Effector memory CD4-positive, alpha-beta T cell (primary cell): Measurements from ENCODE around the gene ERBB4.

Experiments used
- DNase-seq, 3 donors: peaks; one replicate each; pipeline ENCODE4 v3.0.0-alpha.2; 2020
- H3K27ac ChIP-seq: 2 replicates; pipeline ENCODE4 v1.7.0; 2013; ENCODE audit warnings: mild to moderate bottlenecking, low read length, moderate library complexity; ENCODE audit not compliant: insufficient read depth, poor library complexity, severe bottlenecking
- H3K27me3 ChIP-seq: replicated peaks from 2 replicates; pipeline ENCODE4 v1.7.0; 2013; ENCODE audit warnings: mild to moderate bottlenecking, low read length; ENCODE audit not compliant: insufficient read depth, control insufficient read depth, poor library complexity, severe bottlenecking
- H3K36me3 ChIP-seq: 2 replicates; pipeline ENCODE4 v1.7.0; 2013; ENCODE audit warnings: mild to moderate bottlenecking, low read length, moderate library complexity; ENCODE audit not compliant: control insufficient read depth, insufficient read depth
- H3K4me1 ChIP-seq: 2 replicates; pipeline ENCODE4 v1.7.0; 2013; ENCODE audit warnings: low read length, mild to moderate bottlenecking; ENCODE audit not compliant: control insufficient read depth, insufficient read depth, poor library complexity, severe bottlenecking
- H3K4me3 ChIP-seq: 2 replicates; pipeline ENCODE4 v1.7.0; 2013; ENCODE audit warnings: low read length, low read depth, mild to moderate bottlenecking; ENCODE audit not compliant: insufficient read depth, poor library complexity, severe bottlenecking
- H3K9me3 ChIP-seq: 2 replicates; pipeline ENCODE4 v1.7.0; 2013; ENCODE audit warnings: mild to moderate bottlenecking, low read length, moderate library complexity; ENCODE audit not compliant: control insufficient read depth

ERBB4 gene

GRCh38 chr2:211957799-211958198 is 580.8 kb downstream of the ERBB4 start:
- H3K27ac ChIP-seq: no peak overlapping the region
- no peaks in the 10 kb centered on the region for H3K4me1 ChIP-seq
- no peaks in the 10 kb centered on the region for H3K36me3 ChIP-seq
- DNase-seq: no peak
- no peak overlapping the region for H3K4me3 ChIP-seq
- H3K27me3 ChIP-seq: no peaks in the 10 kb centered on the region
- no peaks in the 10 kb centered on the region for H3K9me3 ChIP-seq

- Histone ChIP-seq H3K4me3 (no peak overlapping the region), H3K9me3 (no peaks in the 10 kb centered on the region), H3K36me3 (no peaks in the 10 kb centered on the region), H3K4me1 (no peaks in the 10 kb centered on the region), H3K27me3 (no peaks in the 10 kb centered on the region), H3K27ac (no peak overlapping the region)
- DNase-seq: no peak
Measured at GRCh38 chr2:211955648-211956047, 583.0 kb downstream of the ERBB4 start.

- DNase-seq: no peak
- H3K4me3 ChIP-seq: no peak overlapping the region
- H3K36me3 ChIP-seq: no peaks in the 10 kb centered on the region
- no peaks in the 10 kb centered on the region for H3K9me3 ChIP-seq
- H3K27ac ChIP-seq: no peak overlapping the region
- H3K4me1 ChIP-seq: no peaks in the 10 kb centered on the region
- no peaks in the 10 kb centered on the region for H3K27me3 ChIP-seq
Measured at GRCh38 chr2:211948932-211949331, 589.7 kb downstream of the ERBB4 start.

GRCh38 chr2:211946960-211947359 is 591.6 kb downstream of the ERBB4 start:
- no peaks in the 10 kb centered on the region for H3K27me3 ChIP-seq
- no peak overlapping the region for H3K27ac ChIP-seq
- H3K4me1 ChIP-seq: no peaks in the 10 kb centered on the region
- no peaks in the 10 kb centered on the region for H3K36me3 ChIP-seq
- DNase-seq: no peak
- H3K9me3 ChIP-seq: no peaks in the 10 kb centered on the region
- no peak overlapping the region for H3K4me3 ChIP-seq

- DNase-seq: no peak
- no peaks in the 10 kb centered on the region for H3K36me3 ChIP-seq
- H3K27me3 ChIP-seq: no peaks in the 10 kb centered on the region
- no peaks in the 10 kb centered on the region for H3K9me3 ChIP-seq
- no peaks in the 10 kb centered on the region for H3K4me1 ChIP-seq
- H3K27ac ChIP-seq: no peak overlapping the region
- H3K4me3 ChIP-seq: no peak overlapping the region
Measured at GRCh38 chr2:211944572-211944971, 594.0 kb downstream of the ERBB4 start.

- no peak overlapping the region for H3K4me3 ChIP-seq
- H3K27ac ChIP-seq: no peak overlapping the region
- DNase-seq: no peak
- H3K4me1 ChIP-seq: no peaks in the 10 kb centered on the region
- no peaks in the 10 kb centered on the region for H3K36me3 ChIP-seq
- no peaks in the 10 kb centered on the region for H3K27me3 ChIP-seq
- no peaks in the 10 kb centered on the region for H3K9me3 ChIP-seq
Measured at GRCh38 chr2:211942153-211942552, 596.4 kb downstream of the ERBB4 start.

GRCh38 chr2:211941216-211941747 is 597.3 kb downstream of the ERBB4 start:
- Histone ChIP-seq H3K9me3 (no peaks in the 10 kb centered on the region), H3K36me3 (no peaks in the 10 kb centered on the region), H3K27me3 (no peaks in the 10 kb centered on the region), H3K27ac (no peak overlapping the region), H3K4me3 (no peak overlapping the region), H3K4me1 (no peaks in the 10 kb centered on the region)
- no peak for DNase-seq

GRCh38 chr2:211939177-211939576 is 599.4 kb downstream of the ERBB4 start:
- H3K27me3 ChIP-seq: no peaks in the 10 kb centered on the region
- no peaks in the 10 kb centered on the region for H3K4me1 ChIP-seq
- H3K27ac ChIP-seq: no peak overlapping the region
- no peaks in the 10 kb centered on the region for H3K36me3 ChIP-seq
- H3K4me3 ChIP-seq: no peak overlapping the region
- H3K9me3 ChIP-seq: no peaks in the 10 kb centered on the region
- DNase-seq: no peak

- Histone ChIP-seq H3K4me1 (no peaks in the 10 kb centered on the region), H3K9me3 (no peaks in the 10 kb centered on the region), H3K27me3 (no peaks in the 10 kb centered on the region), H3K27ac (no peak overlapping the region), H3K4me3 (no peak overlapping the region), H3K36me3 (no peaks in the 10 kb centered on the region)
- no peak for DNase-seq
Measured at GRCh38 chr2:211934811-211935210, 603.8 kb downstream of the ERBB4 start.

- H3K27me3 ChIP-seq: no peaks in the 10 kb centered on the region
- no peaks in the 10 kb centered on the region for H3K9me3 ChIP-seq
- no peak for DNase-seq
- no peaks in the 10 kb centered on the region for H3K4me1 ChIP-seq
- no peaks in the 10 kb centered on the region for H3K36me3 ChIP-seq
- H3K4me3 ChIP-seq: no peak overlapping the region
- no peak overlapping the region for H3K27ac ChIP-seq
Measured at GRCh38 chr2:211931314-211931713, 607.3 kb downstream of the ERBB4 start.

- no peak for DNase-seq
- H3K27me3 ChIP-seq: no peaks in the 10 kb centered on the region
- H3K4me3 ChIP-seq: no peak overlapping the region
- H3K9me3 ChIP-seq: no peaks in the 10 kb centered on the region
- no peak overlapping the region for H3K27ac ChIP-seq
- no peaks in the 10 kb centered on the region for H3K4me1 ChIP-seq
- no peaks in the 10 kb centered on the region for H3K36me3 ChIP-seq
Measured at GRCh38 chr2:211930331-211930730, 608.3 kb downstream of the ERBB4 start.
